Measurements from ENCODE around the gene PFKFB3. TPM values are rescaled to one million over a fixed set of nuclear protein-coding genes. Genes with fewer than 3 reads are reported as not detected.

PFKFB3 gene
- total RNA-seq, 2 experiments from 2014 or later: 133 to 183 TPM

DNA sequence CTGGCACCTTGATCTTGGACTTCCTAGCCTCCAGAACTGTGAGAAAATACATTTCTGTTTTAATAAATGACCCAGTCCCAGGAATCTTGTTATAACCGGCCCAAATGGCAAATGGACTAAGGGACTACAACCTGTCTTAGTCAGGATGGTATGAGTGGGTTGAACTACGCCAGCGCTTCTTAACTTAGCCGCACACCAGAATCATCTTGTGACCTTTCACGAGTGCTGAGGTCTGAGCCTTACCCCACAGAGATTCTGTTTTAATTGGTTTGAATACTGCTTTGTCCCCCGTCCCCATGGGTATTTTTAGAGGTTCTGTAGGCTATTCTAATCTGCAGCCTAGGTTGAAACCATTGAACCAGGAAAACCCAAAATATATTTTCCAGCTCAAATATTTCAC, 48.0 kb downstream of the PFKFB3 start:
- intact Hi-C loops (cut with DNase I, micrococcal nuclease): no loop called here
- POLR2A ChIA-PET: no interaction called here
- H3K4me3 Mint-ChIP-seq: no peak overlapping the region
- ATAC-seq (no peak), DNase-seq (no peak)
- CTCF ChIA-PET: no interaction called here
- peaks cover 5% of the 10 kb centered on the region for H3K36me3 Mint-ChIP-seq (ENCODE audit: low read depth)
- no peaks in the 10 kb centered on the region for H3K27me3 Mint-ChIP-seq
- peaks cover 5% of the 10 kb centered on the region for H3K4me1 Mint-ChIP-seq
- no peaks in the 10 kb centered on the region for H3K9me3 Mint-ChIP-seq (ENCODE audit: low read depth)
- H3K27ac Mint-ChIP-seq: no peak overlapping the region

DNA sequence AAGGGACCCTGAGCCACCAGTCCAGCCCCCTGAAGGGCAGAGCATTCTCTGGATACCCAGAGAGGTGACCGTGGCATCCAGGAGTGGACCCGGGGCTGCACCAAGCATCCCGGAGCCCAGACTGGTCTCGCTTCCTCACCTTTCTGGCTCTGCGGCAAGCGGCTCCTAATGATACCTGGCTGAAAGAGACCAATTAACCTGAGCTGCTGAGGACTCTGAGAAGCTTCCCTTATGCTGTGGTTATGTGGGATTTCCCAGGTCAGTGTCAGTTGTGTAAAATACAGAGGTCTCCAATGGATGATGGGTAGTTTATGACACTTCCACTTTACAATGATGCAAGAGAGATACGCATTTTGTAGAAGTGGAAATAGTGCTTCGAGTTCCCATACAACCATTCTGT, 51.5 kb downstream of the PFKFB3 start:
- ATAC-seq (peak; percentile 49), DNase-seq (no peak)
- H3K36me3 Mint-ChIP-seq (ENCODE audit: low read depth): peaks cover 18% of the 10 kb centered on the region
- H3K27me3 Mint-ChIP-seq: no peaks in the 10 kb centered on the region
- H3K9me3 Mint-ChIP-seq (ENCODE audit: low read depth): peaks cover 3% of the 10 kb centered on the region
- POLR2A ChIA-PET: no interaction called here
- CTCF ChIA-PET: no interaction called here
- H3K27ac Mint-ChIP-seq: peak overlapping the region; percentile 25
- no peak overlapping the region for H3K4me3 Mint-ChIP-seq
- peaks cover 5% of the 10 kb centered on the region for H3K4me1 Mint-ChIP-seq
- intact Hi-C loops (cut with DNase I, micrococcal nuclease): no loop called here

DNA sequence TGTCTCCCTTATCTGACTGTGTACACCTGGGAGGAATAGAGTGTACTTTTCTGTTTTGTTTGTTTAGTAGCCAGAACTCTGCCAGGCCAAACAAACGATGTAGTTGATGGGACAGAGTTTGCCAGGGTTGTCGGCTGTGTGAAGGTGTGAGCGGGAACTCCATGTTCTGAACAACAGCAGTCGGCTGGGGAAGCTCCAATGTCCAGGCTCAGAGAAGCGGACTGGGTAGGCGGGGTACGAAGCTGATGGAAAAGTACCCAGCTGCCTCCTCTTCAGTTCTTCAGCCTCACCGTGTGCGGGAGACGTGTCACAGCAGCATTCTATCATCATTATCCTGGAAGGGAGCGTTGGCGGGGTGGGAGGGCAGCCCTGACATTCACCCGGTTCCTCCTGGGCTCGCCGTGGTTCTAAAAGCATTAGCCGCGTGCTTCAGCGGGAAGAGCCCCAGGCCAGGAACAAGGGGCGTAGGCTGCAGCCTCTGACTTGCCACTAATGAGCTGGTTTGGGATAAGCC, 52.9 kb downstream of the PFKFB3 start:
- no peaks in the 10 kb centered on the region for H3K27me3 Mint-ChIP-seq
- no peak overlapping the region for H3K27ac Mint-ChIP-seq
- intact Hi-C loops (cut with DNase I, micrococcal nuclease): no loop called here
- ATAC-seq (no peak), DNase-seq (no peak)
- no peak overlapping the region for H3K4me3 Mint-ChIP-seq
- ChIA-PET CTCF (interaction anchor here (1.2 kb wide), 1 partner anchor 11 kb away, joined by 4 read pairs; no protein-coding TSS in a partner anchor), POLR2A (no interaction called here)
- H3K4me1 Mint-ChIP-seq: peaks cover 5% of the 10 kb centered on the region
- H3K36me3 Mint-ChIP-seq (ENCODE audit: low read depth): peaks cover 23% of the 10 kb centered on the region
- H3K9me3 Mint-ChIP-seq (ENCODE audit: low read depth): peaks cover 10% of the 10 kb centered on the region

DNA sequence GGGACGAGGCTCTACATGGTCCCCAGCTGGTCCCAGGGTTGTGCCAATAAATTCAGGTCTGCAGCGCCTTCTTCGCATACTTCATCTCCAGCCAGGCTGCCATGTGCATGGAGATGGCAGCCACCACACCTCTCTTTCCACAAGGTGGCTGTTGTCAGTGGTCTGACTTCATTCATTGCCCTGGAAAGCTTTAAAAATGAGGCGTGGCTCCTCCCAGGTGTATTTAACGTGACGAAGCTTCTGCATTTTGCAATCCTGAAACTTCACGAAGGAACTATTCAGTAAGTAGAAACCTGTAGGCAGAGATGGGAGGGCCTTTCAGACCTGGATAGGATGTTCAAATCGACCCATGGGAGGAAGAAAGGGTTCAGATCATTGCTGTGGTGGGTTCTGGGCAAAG, 53.7 kb downstream of the PFKFB3 start:
- DNase-seq (no peak), ATAC-seq (no peak)
- no peak overlapping the region for H3K4me3 Mint-ChIP-seq
- H3K27me3 Mint-ChIP-seq: no peaks in the 10 kb centered on the region
- H3K4me1 Mint-ChIP-seq: peaks cover 5% of the 10 kb centered on the region
- H3K9me3 Mint-ChIP-seq (ENCODE audit: low read depth): peaks cover 12% of the 10 kb centered on the region
- CTCF ChIA-PET: interaction anchor here (0.7 to 1.2 kb wide), 2 partner anchors 12 to 56 kb away, joined by 4 read pairs; no protein-coding TSS in a partner anchor
- H3K36me3 Mint-ChIP-seq (ENCODE audit: low read depth): peaks cover 25% of the 10 kb centered on the region
- POLR2A ChIA-PET: interaction anchor here (0.6 kb wide), 2 partner anchors 10 to 467 kb away, joined by 3 read pairs; no protein-coding TSS in a partner anchor
- intact Hi-C loops (cut with DNase I, micrococcal nuclease): no loop called here
- H3K27ac Mint-ChIP-seq: no peak overlapping the region

DNA sequence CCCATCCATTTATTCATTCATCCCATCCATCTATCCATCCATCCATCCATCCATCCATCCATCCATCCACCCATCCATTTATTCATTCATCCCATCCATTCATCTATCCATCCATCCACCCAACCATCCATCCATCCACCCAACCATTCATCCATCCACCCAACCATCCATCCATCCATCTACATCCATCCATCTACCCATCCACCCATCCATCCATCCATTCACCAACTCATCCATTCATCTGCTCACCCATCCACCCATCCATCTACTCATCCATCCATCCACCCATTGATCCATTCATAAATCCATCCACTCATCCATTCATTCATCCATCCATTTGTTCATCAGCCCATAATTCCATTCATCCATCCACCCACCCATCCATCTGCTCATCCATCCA, 56.4 kb downstream of the PFKFB3 start:
- no peaks in the 10 kb centered on the region for H3K27me3 Mint-ChIP-seq
- intact Hi-C loops (cut with DNase I, micrococcal nuclease): no loop called here
- no peak for ATAC-seq
- H3K4me3 Mint-ChIP-seq: no peak overlapping the region
- no peak for DNase-seq
- peaks cover 4% of the 10 kb centered on the region for H3K4me1 Mint-ChIP-seq
- peaks cover 12% of the 10 kb centered on the region for H3K9me3 Mint-ChIP-seq (ENCODE audit: low read depth)
- CTCF ChIA-PET: no interaction called here
- H3K36me3 Mint-ChIP-seq (ENCODE audit: low read depth): peaks cover 25% of the 10 kb centered on the region
- no peak overlapping the region for H3K27ac Mint-ChIP-seq
- POLR2A ChIA-PET: no interaction called here

DNA sequence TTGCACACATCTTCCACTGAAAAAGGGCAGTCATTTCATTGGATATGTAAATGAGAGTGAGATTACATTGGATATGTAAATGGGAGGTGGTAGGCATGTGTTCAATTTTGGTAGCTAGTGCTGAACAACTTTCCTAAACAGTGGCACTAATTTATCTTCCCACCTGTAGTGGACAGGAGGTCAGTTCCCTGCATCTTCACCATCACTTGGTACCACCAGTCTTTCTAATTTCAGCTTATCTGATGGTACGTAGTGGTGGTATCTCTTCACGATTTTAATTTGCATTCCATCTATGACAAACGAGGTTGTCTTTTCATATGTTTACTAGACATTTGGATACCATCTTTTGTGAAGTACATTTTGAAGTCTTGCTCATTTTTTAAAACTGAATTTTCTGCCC, 58.1 kb downstream of the PFKFB3 start:
- DNase-seq (no peak), ATAC-seq (no peak)
- H3K4me3 Mint-ChIP-seq: no peak overlapping the region
- H3K9me3 Mint-ChIP-seq (ENCODE audit: low read depth): peaks cover 12% of the 10 kb centered on the region
- POLR2A ChIA-PET: no interaction called here
- H3K36me3 Mint-ChIP-seq (ENCODE audit: low read depth): peaks cover 22% of the 10 kb centered on the region
- H3K27me3 Mint-ChIP-seq: no peaks in the 10 kb centered on the region
- CTCF ChIA-PET: interaction anchor here (0.9 to 1.1 kb wide), 2 partner anchors 52 to 141 kb away, joined by 3 read pairs; no protein-coding TSS in a partner anchor
- intact Hi-C loops (cut with DNase I, micrococcal nuclease): no loop called here
- H3K27ac Mint-ChIP-seq: no peak overlapping the region
- H3K4me1 Mint-ChIP-seq: no peaks in the 10 kb centered on the region

DNA sequence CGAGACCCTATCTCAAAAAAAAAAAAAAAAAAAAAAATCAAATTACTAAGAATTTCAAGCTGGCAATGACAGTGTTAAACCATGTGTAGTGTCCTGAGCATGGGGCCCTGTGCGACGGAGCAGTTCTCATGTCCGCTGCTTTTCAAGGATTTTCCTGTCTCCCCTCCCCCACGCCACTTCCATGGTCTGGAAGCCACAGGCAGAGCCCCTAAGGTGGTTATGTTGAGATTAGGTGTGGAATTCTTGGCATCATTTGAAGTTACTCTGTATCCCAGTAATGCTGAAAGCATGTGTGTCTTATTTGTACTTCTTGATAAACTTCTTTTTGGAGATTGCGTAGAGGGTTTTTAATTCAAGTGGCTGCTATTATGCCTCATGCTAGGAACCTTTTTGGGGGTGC, 65.2 kb downstream of the PFKFB3 start:
- ATAC-seq (no peak), DNase-seq (no peak)
- H3K9me3 Mint-ChIP-seq (ENCODE audit: low read depth): no peaks in the 10 kb centered on the region
- peak overlapping the region; percentile 78 for H3K27ac Mint-ChIP-seq
- H3K4me3 Mint-ChIP-seq: no peak overlapping the region
- H3K4me1 Mint-ChIP-seq: peaks cover 54% of the 10 kb centered on the region
- H3K27me3 Mint-ChIP-seq: no peaks in the 10 kb centered on the region
- ChIA-PET POLR2A (interaction anchor here (1.0 kb wide), 1 partner anchor 80 kb away, joined by 4 read pairs; no protein-coding TSS in a partner anchor), CTCF (interaction anchor here (1.4 kb wide), 1 partner anchor 14 kb away, joined by 3 read pairs; no protein-coding TSS in a partner anchor)
- H3K36me3 Mint-ChIP-seq (ENCODE audit: low read depth): peaks cover 11% of the 10 kb centered on the region
- intact Hi-C loops (cut with DNase I, micrococcal nuclease): no loop called here

DNA sequence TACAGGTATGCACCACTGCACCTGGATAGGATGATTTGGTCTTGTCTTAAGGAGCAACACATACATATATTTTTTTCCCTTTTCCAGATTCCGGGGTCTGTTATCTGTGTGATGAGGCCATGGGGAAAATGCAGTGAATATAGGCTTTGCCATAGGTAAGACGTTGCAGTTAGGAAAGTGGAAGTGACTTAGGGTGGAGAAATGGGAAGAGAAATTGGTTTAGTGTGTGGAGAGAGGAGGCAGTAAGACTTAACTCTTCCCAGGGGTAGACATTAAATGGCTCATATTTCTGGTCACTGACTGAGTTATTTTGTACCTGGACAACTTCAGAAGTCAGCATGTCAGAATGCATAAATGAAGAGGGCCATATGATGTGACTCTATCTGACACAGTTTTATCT, 66.7 kb downstream of the PFKFB3 start:
- ChIA-PET CTCF (interaction anchor here (0.8 to 1.0 kb wide), 2 partner anchors 125 to 183 kb away, joined by 4 read pairs; no protein-coding TSS in a partner anchor), POLR2A (interaction anchor here (0.6 to 2.3 kb wide), 2 partner anchors 8 to 79 kb away, joined by 4 to 19 read pairs; no protein-coding TSS in a partner anchor)
- no peak for DNase-seq
- intact Hi-C loops (cut with DNase I, micrococcal nuclease): no loop called here
- Mint-ChIP-seq H3K27me3 (no peaks in the 10 kb centered on the region), H3K4me1 (peaks cover 66% of the 10 kb centered on the region), H3K36me3 (ENCODE audit: low read depth) (peaks cover 11% of the 10 kb centered on the region), H3K4me3 (no peak overlapping the region), H3K9me3 (ENCODE audit: low read depth) (no peaks in the 10 kb centered on the region), H3K27ac (peak overlapping the region; percentile 92)
- ATAC-seq: no peak

DNA sequence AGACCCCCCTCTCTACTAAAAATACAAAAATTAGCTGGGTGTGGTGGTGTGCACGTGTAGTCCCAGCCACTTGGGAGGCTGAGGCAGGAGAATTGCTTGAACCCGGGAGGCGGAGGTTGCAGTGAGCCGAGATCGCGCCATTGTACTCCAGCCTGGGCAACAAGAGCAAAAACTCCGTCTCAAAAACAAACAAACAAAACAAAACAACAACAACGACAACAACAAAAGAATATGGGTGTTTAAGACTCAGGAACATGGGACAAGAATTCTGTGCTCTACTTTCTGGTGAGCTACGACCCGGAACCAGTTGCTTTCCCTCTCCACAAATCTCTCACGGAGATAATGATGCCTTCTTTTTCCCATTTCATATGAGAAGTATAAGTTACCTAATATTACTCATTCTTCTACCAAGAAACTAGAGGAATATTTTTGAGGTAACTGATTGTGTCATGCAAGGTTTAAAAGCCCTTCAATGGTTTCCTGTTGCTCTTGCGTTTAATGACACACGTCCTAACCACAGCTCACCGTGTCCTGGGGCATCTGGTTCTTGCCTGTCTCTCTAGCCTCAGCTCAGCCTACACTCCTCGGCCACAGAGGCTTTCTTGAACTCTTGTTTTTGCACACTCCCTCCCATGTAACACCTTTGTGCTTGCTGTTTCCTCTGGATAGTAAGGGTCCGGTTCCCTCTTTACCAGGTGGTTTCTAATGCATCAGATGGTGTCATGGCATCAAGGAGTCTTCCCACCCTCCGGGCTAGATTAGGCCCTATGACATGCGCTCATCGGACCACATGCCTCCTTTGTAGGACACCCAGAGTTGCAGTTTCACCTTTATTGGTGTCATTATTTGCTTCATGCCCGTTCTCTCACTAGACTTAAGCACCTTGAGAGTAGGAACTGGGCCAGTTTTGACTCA, 67.5 kb downstream of the PFKFB3 start:
- ChIA-PET CTCF (interaction anchor here (0.7 to 0.8 kb wide), 3 partner anchors 43 to 264 kb away, joined by 3 to 4 read pairs (median 3); no protein-coding TSS in a partner anchor), POLR2A (interaction anchor here (1.0 to 2.3 kb wide), 2 partner anchors 78 to 218 kb away, joined by 3 to 19 read pairs; no protein-coding TSS in a partner anchor)
- Mint-ChIP-seq H3K27ac (peak overlapping the region; percentile 92), H3K4me3 (peak overlapping the region; percentile 25), H3K27me3 (no peaks in the 10 kb centered on the region), H3K36me3 (ENCODE audit: low read depth) (peaks cover 15% of the 10 kb centered on the region), H3K9me3 (ENCODE audit: low read depth) (no peaks in the 10 kb centered on the region), H3K4me1 (peaks cover 73% of the 10 kb centered on the region)
- peak; percentile 72 for ATAC-seq
- peak; percentile 90 for DNase-seq
- intact Hi-C loops (cut with DNase I, micrococcal nuclease): loop anchor here (1.0 to 10.0 kb wide), 12 partner anchors 21 to 345 kb away; partner anchors contain the start of genes PRKCQ (in 2 of the 2) and PFKFB3 (in 1 of the 2)

DNA sequence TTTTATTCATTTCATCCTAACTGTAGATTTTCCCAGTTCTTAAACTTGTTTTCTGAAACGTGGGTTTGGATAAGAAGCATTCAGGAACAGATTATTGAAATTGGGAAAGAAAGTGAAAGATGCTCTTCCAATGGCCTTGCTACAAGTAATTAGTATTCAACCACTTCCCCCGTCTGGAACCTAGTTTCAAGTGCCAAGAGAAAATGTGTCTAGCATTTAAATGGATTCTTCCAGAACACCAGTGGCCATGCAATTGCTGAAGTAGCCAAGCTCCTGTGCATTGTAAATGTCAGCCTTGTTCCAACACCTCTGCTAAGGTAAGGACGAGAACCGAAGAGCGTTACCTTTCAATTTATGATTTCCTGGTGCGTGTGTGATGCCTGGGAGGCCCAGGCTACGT, 68.2 kb downstream of the PFKFB3 start:
- ChIA-PET POLR2A (interaction anchor here (1.0 to 2.3 kb wide), 2 partner anchors 77 to 219 kb away, joined by 3 to 19 read pairs; no protein-coding TSS in a partner anchor), CTCF (no interaction called here)
- no peaks in the 10 kb centered on the region for H3K27me3 Mint-ChIP-seq
- intact Hi-C loops (cut with DNase I, micrococcal nuclease): loop anchor here (1.0 to 10.0 kb wide), 12 partner anchors 20 to 344 kb away; partner anchors contain the start of genes PRKCQ (in 2 of the 2) and PFKFB3 (in 1 of the 2)
- no peaks in the 10 kb centered on the region for H3K9me3 Mint-ChIP-seq (ENCODE audit: low read depth)
- H3K27ac Mint-ChIP-seq: peak overlapping the region; percentile 92
- ATAC-seq (no peak), DNase-seq (no peak)
- peaks cover 15% of the 10 kb centered on the region for H3K36me3 Mint-ChIP-seq (ENCODE audit: low read depth)
- peak overlapping the region; percentile 25 for H3K4me3 Mint-ChIP-seq
- peaks cover 80% of the 10 kb centered on the region for H3K4me1 Mint-ChIP-seq

DNA sequence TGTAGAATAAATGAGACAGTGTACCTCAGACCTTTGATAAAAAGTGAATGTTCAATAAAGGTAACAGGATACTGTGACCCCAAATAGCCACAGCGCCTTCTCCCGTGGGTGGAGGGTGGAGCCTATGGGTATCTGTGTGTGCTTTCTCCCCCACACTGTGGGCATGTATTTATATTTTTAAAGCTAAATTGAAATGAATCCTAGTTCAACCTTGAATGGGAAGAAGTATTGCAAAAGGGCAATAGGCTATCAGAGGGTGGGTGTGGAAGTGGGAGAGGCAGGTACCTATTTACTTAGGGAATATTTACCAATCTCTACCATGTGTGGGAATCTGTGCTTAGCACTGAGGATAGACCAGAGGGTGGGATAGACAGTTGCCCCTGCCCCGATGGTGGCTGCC, 68.9 kb downstream of the PFKFB3 start:
- DNase-seq (peak; percentile 39), ATAC-seq (no peak)
- intact Hi-C loops (cut with DNase I, micrococcal nuclease): loop anchor here (2.0 to 10.0 kb wide), 7 partner anchors 69 to 343 kb away; partner anchors contain the start of genes PRKCQ (in 2 of the 2) and PFKFB3 (in 1 of the 2)
- Mint-ChIP-seq H3K27me3 (no peaks in the 10 kb centered on the region), H3K27ac (peak overlapping the region; percentile 92), H3K9me3 (ENCODE audit: low read depth) (peaks cover under 1% of the 10 kb centered on the region), H3K4me1 (peaks cover 81% of the 10 kb centered on the region), H3K4me3 (peak overlapping the region; percentile 25), H3K36me3 (ENCODE audit: low read depth) (peaks cover 15% of the 10 kb centered on the region)
- ChIA-PET POLR2A (interaction anchor here (2.3 kb wide), 1 partner anchor 77 kb away, joined by 19 read pairs; no protein-coding TSS in a partner anchor), CTCF (no interaction called here)
